ENCODE measurements around the gene DIP2C.

Gene DIP2C

GRCh38 chr10:483261-483660 lies 206.2 kb downstream of the DIP2C start:
- no peak for DNase-seq (ENCODE audit: extremely low spot score)
- ChIA-PET CTCF (no interaction called here), POLR2A (interaction anchor here (0.6 kb wide), 1 partner anchor 236 kb away, joined by 3 read pairs; no protein-coding TSS in a partner anchor)
- TF ChIP-seq TARDBP (IDR thresholded peaks at IDR 0.05) (no peak), HDGF (IDR thresholded peaks at IDR 0.05; ENCODE audit: borderline replicate concordance) (no peak), ARNT (IDR thresholded peaks at IDR 0.05) (no peak), LEF1 (IDR thresholded peaks at IDR 0.05; ENCODE audit: borderline replicate concordance) (no peak), ZNF384 (IDR thresholded peaks at IDR 0.05) (no peak), PKNOX1 (IDR thresholded peaks at IDR 0.05) (no peak), BHLHE40 (IDR thresholded peaks at IDR 0.05; ENCODE audit: borderline replicate concordance) (no peak), L3MBTL2 (conservative IDR thresholded peaks at IDR 0.05) (no peak), ELF4 (IDR thresholded peaks at IDR 0.05) (no peak), CTBP1 (IDR thresholded peaks at IDR 0.05; ENCODE audit: borderline replicate concordance) (no peak), FOXA1 (IDR thresholded peaks at IDR 0.05) (no peak)

- CTCF ChIA-PET: no interaction called here
- POLR2A ChIA-PET: no interaction called here
- TF ChIP-seq FOXM1 (IDR thresholded peaks at IDR 0.05; ENCODE audit: borderline replicate concordance) (no peak), NFRKB (IDR thresholded peaks at IDR 0.05) (no peak), CTBP1 (IDR thresholded peaks at IDR 0.05; ENCODE audit: borderline replicate concordance) (no peak), BHLHE40 (IDR thresholded peaks at IDR 0.05; ENCODE audit: borderline replicate concordance) (no peak), PKNOX1 (IDR thresholded peaks at IDR 0.05) (no peak)
- DNase-seq (ENCODE audit: extremely low spot score): no peak
These were observed 206.6 kb downstream of the DIP2C start for GRCh38 chr10:482848-483247.

- ChIA-PET CTCF (no interaction called here), POLR2A (no interaction called here)
- DNase-seq (ENCODE audit: extremely low spot score): no peak
- TF ChIP-seq HDGF (IDR thresholded peaks at IDR 0.05; ENCODE audit: borderline replicate concordance): no peak
- TF ChIP-seq PKNOX1 (IDR thresholded peaks at IDR 0.05): no peak
- no peak for TF ChIP-seq FOXM1 (IDR thresholded peaks at IDR 0.05; ENCODE audit: borderline replicate concordance)
- TF ChIP-seq NFRKB (IDR thresholded peaks at IDR 0.05): no peak
- no peak for TF ChIP-seq L3MBTL2 (conservative IDR thresholded peaks at IDR 0.05)
- no peak for TF ChIP-seq FOXK2 (IDR thresholded peaks at IDR 0.05)
- TF ChIP-seq CTBP1 (IDR thresholded peaks at IDR 0.05; ENCODE audit: borderline replicate concordance): no peak
- no peak for TF ChIP-seq FOXA1 (IDR thresholded peaks at IDR 0.05)
- TF ChIP-seq BHLHE40 (IDR thresholded peaks at IDR 0.05; ENCODE audit: borderline replicate concordance): no peak
- no peak for TF ChIP-seq ELF4 (IDR thresholded peaks at IDR 0.05)
- TF ChIP-seq ARNT (IDR thresholded peaks at IDR 0.05): no peak
These were observed 207.4 kb downstream of the DIP2C start for GRCh38 chr10:482051-482501.

- TF ChIP-seq FOXA1 (IDR thresholded peaks at IDR 0.05) (no peak), SUZ12 (IDR thresholded peaks at IDR 0.05) (no peak), ARNT (IDR thresholded peaks at IDR 0.05) (no peak), BHLHE40 (IDR thresholded peaks at IDR 0.05; ENCODE audit: borderline replicate concordance) (no peak), L3MBTL2 (conservative IDR thresholded peaks at IDR 0.05) (no peak), NFRKB (IDR thresholded peaks at IDR 0.05) (no peak), PKNOX1 (IDR thresholded peaks at IDR 0.05) (no peak), ZNF384 (IDR thresholded peaks at IDR 0.05) (no peak), TARDBP (IDR thresholded peaks at IDR 0.05) (no peak), CTBP1 (IDR thresholded peaks at IDR 0.05; ENCODE audit: borderline replicate concordance) (no peak), LEF1 (IDR thresholded peaks at IDR 0.05; ENCODE audit: borderline replicate concordance) (no peak), FOXK2 (IDR thresholded peaks at IDR 0.05) (no peak), HDGF (IDR thresholded peaks at IDR 0.05; ENCODE audit: borderline replicate concordance) (no peak), ELF4 (IDR thresholded peaks at IDR 0.05) (no peak), SP1 (IDR thresholded peaks at IDR 0.05) (no peak), FOXM1 (IDR thresholded peaks at IDR 0.05; ENCODE audit: borderline replicate concordance) (no peak)
- ChIA-PET CTCF (no interaction called here), POLR2A (no interaction called here)
- no peak for DNase-seq (ENCODE audit: extremely low spot score)
These were observed 207.8 kb downstream of the DIP2C start for GRCh38 chr10:481628-482027.

- no peak for DNase-seq (ENCODE audit: extremely low spot score)
- CTCF ChIA-PET: no interaction called here
- TF ChIP-seq LEF1 (IDR thresholded peaks at IDR 0.05; ENCODE audit: borderline replicate concordance): no peak
- TF ChIP-seq FOXM1 (IDR thresholded peaks at IDR 0.05; ENCODE audit: borderline replicate concordance): no peak
- TF ChIP-seq FOXK2 (IDR thresholded peaks at IDR 0.05): no peak
- no peak for TF ChIP-seq SP1 (IDR thresholded peaks at IDR 0.05)
- TF ChIP-seq HDGF (IDR thresholded peaks at IDR 0.05; ENCODE audit: borderline replicate concordance): no peak
- no peak for TF ChIP-seq TARDBP (IDR thresholded peaks at IDR 0.05)
- TF ChIP-seq BHLHE40 (IDR thresholded peaks at IDR 0.05; ENCODE audit: borderline replicate concordance): no peak
- no peak for TF ChIP-seq ELF4 (IDR thresholded peaks at IDR 0.05)
- no peak for TF ChIP-seq SUZ12 (IDR thresholded peaks at IDR 0.05)
- no peak for TF ChIP-seq ZNF384 (IDR thresholded peaks at IDR 0.05)
- TF ChIP-seq PKNOX1 (IDR thresholded peaks at IDR 0.05): no peak
- TF ChIP-seq ARNT (IDR thresholded peaks at IDR 0.05): no peak
- TF ChIP-seq CTBP1 (IDR thresholded peaks at IDR 0.05; ENCODE audit: borderline replicate concordance): no peak
- TF ChIP-seq NFRKB (IDR thresholded peaks at IDR 0.05): no peak
- POLR2A ChIA-PET: no interaction called here
These were observed 208.4 kb downstream of the DIP2C start for GRCh38 chr10:480928-481552.

All from HEK293T (cell line).